ENCODE data around the gene NMU.
"Not testable (repeated sequence)": the region's sequence is repeated elsewhere in the genome, so short reads cannot be mapped to it uniquely, and the experiment has no call there.

NMU gene

GRCh38 chr4:55553441-55554201, 82.5 kb downstream of the NMU start:
- H3K9me3 ChIP-seq (replicated peaks in 1 of 11) = peaks cover 6 to 24% (median 12%) of the 10 kb centered on the region in 11 experiments; a peak in 18 of 22 replicates
- no peaks in the 10 kb centered on the region for H4K20me1 ChIP-seq
- no peak overlapping the region for H3K27ac ChIP-seq
- no peak overlapping the region for H3K4me2 ChIP-seq
- H3K4me3 ChIP-seq = no peak overlapping the region
- TF ChIP-seq Cebpa-rat (IDR thresholded peaks at IDR 0.05) = no peak
- H3K4me1 ChIP-seq = peaks cover 0 to under 1% (median 0%) of the 10 kb centered on the region in 10 experiments; a peak in 1 of 20 replicates
- H3K27me3 ChIP-seq = no peaks in the 10 kb centered on the region
- no peaks in the 10 kb centered on the region for H3K36me3 ChIP-seq
- no peak overlapping the region for H3K9ac ChIP-seq

GRCh38 chr4:55551964-55552363, 84.1 kb downstream of the NMU start:
- H3K4me2 ChIP-seq, H3K9ac ChIP-seq, H3K27ac ChIP-seq, H3K36me3 ChIP-seq, H4K20me1 ChIP-seq, H3K4me3 ChIP-seq, H3K27me3 ChIP-seq: not testable (repeated sequence)
- Histone ChIP-seq H3K4me1 (peaks cover 10 to 14% (median 12%) of the 10 kb centered on the region in 10 experiments; a peak in 19 of 20 replicates), H3K9me3 (replicated peaks in 1 of 11) (peaks cover 4 to 11% (median 7%) of the 10 kb centered on the region in 11 experiments; a peak in 14 of 22 replicates)

GRCh38 chr4:55549888-55550287, 86.2 kb downstream of the NMU start:
- no peak overlapping the region for H3K4me2 ChIP-seq
- H3K36me3 ChIP-seq = no peaks in the 10 kb centered on the region
- H3K27me3 ChIP-seq = no peaks in the 10 kb centered on the region
- peaks cover 4 to 11% (median 7%) of the 10 kb centered on the region in 11 experiments; a peak in 14 of 22 replicates for H3K9me3 ChIP-seq (replicated peaks in 1 of 11)
- H4K20me1 ChIP-seq = peaks cover 0 to 7% (median 5%) of the 10 kb centered on the region in 11 experiments; a peak in 11 of 22 replicates
- TF ChIP-seq Cebpa-rat (IDR thresholded peaks at IDR 0.05) = no peak
- H3K9ac ChIP-seq = no peak overlapping the region
- no peak overlapping the region for H3K27ac ChIP-seq
- H3K4me1 ChIP-seq = peaks cover 14 to 19% (median 17%) of the 10 kb centered on the region in 10 experiments
- no peak overlapping the region for H3K4me3 ChIP-seq

- Histone ChIP-seq H4K20me1 (peaks cover 7 to 27% (median 23%) of the 10 kb centered on the region in 11 experiments; a peak in 19 of 22 replicates), H3K4me1 (peaks cover 26 to 37% (median 32%) of the 10 kb centered on the region in 10 experiments), H3K27me3 (no peaks in the 10 kb centered on the region), H3K9ac (peak overlapping the region in 10 of 11 experiments; percentile 91 to 96 (median 95); a peak in 19 of 22 replicates), H3K27ac (peak overlapping the region in 7 of 11 experiments; percentile 92 to 96 (median 94); a peak in 11 of 22 replicates), H3K4me3 (peak overlapping the region; percentile 56 to 92 (median 82)), H3K4me2 (peak overlapping the region; percentile 85 to 98 (median 87); a peak in 21 of 22 replicates), H3K36me3 (peaks cover 0 to 2% (median 0%) of the 10 kb centered on the region in 11 experiments; a peak in 1 of 22 replicates), H3K9me3 (replicated peaks in 1 of 11) (peaks cover 4 to 11% (median 7%) of the 10 kb centered on the region in 11 experiments; a peak in 14 of 22 replicates)
- TF ChIP-seq Cebpa-rat (IDR thresholded peaks at IDR 0.05) = no peak
Measured at GRCh38 chr4:55547918-55548317, 88.2 kb downstream of the NMU start.

DNA sequence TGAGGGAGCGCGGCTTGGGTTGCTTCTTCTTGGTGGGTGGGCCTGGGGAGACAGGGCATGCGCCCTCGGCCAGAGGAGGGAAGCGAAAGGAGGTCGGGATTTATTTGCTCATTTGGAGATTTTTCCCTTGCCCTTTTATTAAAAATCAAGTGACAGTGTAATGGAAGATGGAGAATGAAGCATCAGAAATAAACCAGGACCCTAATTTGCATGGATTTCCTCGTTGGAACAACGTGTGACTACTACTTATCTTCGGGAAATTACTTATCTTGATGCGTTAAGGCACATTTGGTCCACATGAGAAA, 88.7 kb downstream of the NMU start:
- H3K4me2 ChIP-seq = peak overlapping the region; percentile 85 to 98 (median 87)
- H3K36me3 ChIP-seq = peaks cover 0 to 6% (median 0%) of the 10 kb centered on the region in 11 experiments; a peak in 3 of 22 replicates
- H3K27me3 ChIP-seq = no peaks in the 10 kb centered on the region
- H3K4me3 ChIP-seq = peak overlapping the region; percentile 56 to 92 (median 82)
- TF ChIP-seq Cebpa-rat (IDR thresholded peaks at IDR 0.05) = no peak
- H3K9ac ChIP-seq = peak overlapping the region; percentile 91 to 96 (median 95); a peak in 21 of 22 replicates
- peak overlapping the region; percentile 80 to 96 (median 94); a peak in 21 of 22 replicates for H3K27ac ChIP-seq
- peaks cover 4 to 9% (median 7%) of the 10 kb centered on the region in 11 experiments; a peak in 14 of 22 replicates for H3K9me3 ChIP-seq (replicated peaks in 1 of 11)
- H3K4me1 ChIP-seq = peaks cover 26 to 41% (median 32%) of the 10 kb centered on the region in 10 experiments
- H4K20me1 ChIP-seq = peaks cover 12 to 32% (median 28%) of the 10 kb centered on the region in 11 experiments; a peak in 19 of 22 replicates

GRCh38 chr4:55546756-55547465, 89.2 kb downstream of the NMU start, which contains the start of gene CLOCK:
Gene CLOCK, minus strand, starts transcription at chr4:55546909. Its CDS starts 64,124 bp downstream, at chr4:55482785.
- H3K9ac ChIP-seq = peak within 1 kb of the TSS; percentile 91 to 96 (median 95)
- peak within 1 kb of the TSS; percentile 56 to 92 (median 82) for H3K4me3 ChIP-seq
- peaks cover 13 to 36% (median 29%) of the 10 kb centered on the region in 11 experiments; a peak in 19 of 22 replicates for H4K20me1 ChIP-seq
- no peak for TF ChIP-seq Cebpa-rat (IDR thresholded peaks at IDR 0.05)
- H3K27ac ChIP-seq = peak within 1 kb of the TSS; percentile 80 to 96 (median 94)
- H3K27me3 ChIP-seq = no peaks in the 10 kb centered on the region
- H3K36me3 ChIP-seq = peaks cover 0 to 7% (median 0%) of the 10 kb centered on the region in 11 experiments; a peak in 4 of 22 replicates
- H3K9me3 ChIP-seq (replicated peaks in 1 of 11) = peaks cover 1 to 4% (median 3%) of the 10 kb centered on the region in 11 experiments; a peak in 14 of 22 replicates
- H3K4me1 ChIP-seq = peaks cover 26 to 41% (median 32%) of the 10 kb centered on the region in 10 experiments
- peak within 1 kb of the TSS; percentile 85 to 98 (median 88) for H3K4me2 ChIP-seq

- no peak for TF ChIP-seq Cebpa-rat (IDR thresholded peaks at IDR 0.05)
- Histone ChIP-seq H4K20me1 (peaks cover 13 to 41% (median 30%) of the 10 kb centered on the region in 11 experiments; a peak in 19 of 22 replicates), H3K9me3 (replicated peaks in 1 of 11) (no peaks in the 10 kb centered on the region), H3K27ac (peak overlapping the region; percentile 80 to 96 (median 94)), H3K27me3 (no peaks in the 10 kb centered on the region), H3K4me1 (peaks cover 26 to 41% (median 32%) of the 10 kb centered on the region in 10 experiments), H3K4me3 (peak overlapping the region; percentile 56 to 92 (median 82)), H3K9ac (peak overlapping the region; percentile 91 to 96 (median 95)), H3K4me2 (peak overlapping the region in 2 of 11 experiments; percentile 85 to 87; a peak in 2 of 22 replicates), H3K36me3 (peaks cover 0 to 7% (median 0%) of the 10 kb centered on the region in 11 experiments; a peak in 4 of 22 replicates)
Measured at GRCh38 chr4:55546506-55546755, 89.7 kb downstream of the NMU start.

- H3K4me2 ChIP-seq = peak overlapping the region; percentile 72 to 95 (median 82)
- peak overlapping the region; percentile 56 to 92 (median 82) for H3K4me3 ChIP-seq
- peak overlapping the region; percentile 80 to 96 (median 94) for H3K27ac ChIP-seq
- peaks cover 13 to 44% (median 32%) of the 10 kb centered on the region in 11 experiments; a peak in 19 of 22 replicates for H4K20me1 ChIP-seq
- no peaks in the 10 kb centered on the region for H3K9me3 ChIP-seq (replicated peaks in 1 of 11)
- H3K4me1 ChIP-seq = peaks cover 26 to 41% (median 32%) of the 10 kb centered on the region in 10 experiments
- H3K9ac ChIP-seq = peak overlapping the region; percentile 91 to 96 (median 95)
- TF ChIP-seq Cebpa-rat (IDR thresholded peaks at IDR 0.05) = no peak
- H3K27me3 ChIP-seq = no peaks in the 10 kb centered on the region
- peaks cover 0 to 7% (median 0%) of the 10 kb centered on the region in 11 experiments; a peak in 5 of 22 replicates for H3K36me3 ChIP-seq
Measured at GRCh38 chr4:55545641-55546505, 90.2 kb downstream of the NMU start.
